IMR-90 (cell line): Measurements from ENCODE around the gene CDK10. TPM values are rescaled to one million over a fixed set of nuclear protein-coding genes. Genes with fewer than 3 reads are reported as not detected.

Experiments used
- ATAC-seq: fragments of 200-7000 bp; cut with Tn5 transposase; 2 replicates; pipeline ENCODE4 v1.9.1; 2020; ENCODE audit warnings: low read depth, mild to moderate bottlenecking, moderate library complexity
- BruUV-seq: library from RNA; stranded (reverse); fragments of 400-500 nt; replicated peaks from 2 replicates; lab custom pipeline; 2021; lab: Mats Ljungman, UMichigan
- CTCF ChIA-PET: fragments of 300-600 bp; formaldehyde crosslinking; extraction: SDS; loops from one replicate; lab custom pipeline; 2021; ENCODE audit warnings: antibody characterized with exemption; lab: Yijun Ruan, JAX
- POLR2A ChIA-PET: fragments of 300-600 bp; sonication (Branson Sonifier 250); formaldehyde crosslinking; loops from one replicate; lab custom pipeline; 2022; ENCODE audit warnings: antibody characterized with exemption; ENCODE audit not compliant: unreplicated experiment; lab: Charles Lee
- DNase-seq: peaks from one replicate; pipeline ENCODE4 v3.0.0; 2013
- H2AFZ ChIP-seq: replicated peaks from 2 replicates; pipeline ENCODE3; 2013; ENCODE audit warnings: low read length, mild to moderate bottlenecking; ENCODE audit not compliant: poor library complexity
- H2AK5ac ChIP-seq: 2 replicates; pipeline ENCODE4 v1.6.1; 2013; ENCODE audit warnings: low read depth, low read length, inconsistent platforms
- H2AK9ac ChIP-seq: replicated peaks from 2 replicates; pipeline ENCODE3; 2013; ENCODE audit warnings: mild to moderate bottlenecking, low read depth, low read length, moderate library complexity; ENCODE audit not compliant: poor library complexity
- H2BK120ac ChIP-seq: 2 replicates; pipeline ENCODE4 v1.6.1; 2013; ENCODE audit warnings: low read depth, low read length, inconsistent platforms
- H2BK15ac ChIP-seq: 3 replicates; pipeline ENCODE4 v1.6.1; 2013; ENCODE audit warnings: low read depth, low read length, inconsistent platforms
- H2BK20ac ChIP-seq: 2 replicates; pipeline ENCODE4 v1.6.1; 2013; ENCODE audit warnings: low read depth, mild to moderate bottlenecking, inconsistent platforms, low read length, moderate library complexity
- H2BK5ac ChIP-seq: 2 replicates; pipeline ENCODE4 v1.6.1; 2013; ENCODE audit warnings: mild to moderate bottlenecking, low read depth, low read length, inconsistent platforms; ENCODE audit not compliant: poor library complexity, severe bottlenecking
- H3K14ac ChIP-seq: replicated peaks from 2 replicates; pipeline ENCODE4 v1.6.1; 2013; ENCODE audit warnings: low read depth, low read length, inconsistent platforms
- H3K18ac ChIP-seq: 2 replicates; pipeline ENCODE4 v1.6.1; 2013; ENCODE audit warnings: low read depth, low read length, control low read depth
- H3K23ac ChIP-seq: 2 replicates; pipeline ENCODE4 v1.6.1; 2013; ENCODE audit warnings: low read depth, low read length, inconsistent platforms
- H3K27ac ChIP-seq: 2 replicates; pipeline ENCODE4 v1.5.1; 2013; ENCODE audit warnings: mild to moderate bottlenecking, control low read depth, low read length; ENCODE audit not compliant: insufficient read depth
- H3K27me3 ChIP-seq: 2 replicates; pipeline ENCODE4 v1.6.1; 2013; ENCODE audit warnings: low read length; ENCODE audit not compliant: control insufficient read depth, insufficient read depth
- H3K36me3 ChIP-seq: 2 replicates; pipeline ENCODE4 v1.6.1; 2013; ENCODE audit warnings: low read length, mixed read lengths; ENCODE audit not compliant: control insufficient read depth, insufficient read depth
- H3K4ac ChIP-seq: 2 replicates; pipeline ENCODE4 v1.6.1; 2013; ENCODE audit warnings: low read depth, low read length, inconsistent platforms
- H3K4me1 ChIP-seq: 2 replicates; pipeline ENCODE4 v1.6.1; 2013; ENCODE audit warnings: low read length, mixed read lengths; ENCODE audit not compliant: control insufficient read depth, insufficient read depth
- H3K4me2 ChIP-seq: 2 replicates; pipeline ENCODE4 v1.6.1; 2013; ENCODE audit warnings: low read depth, mild to moderate bottlenecking, control low read depth, low read length, moderate library complexity
- H3K4me3 ChIP-seq: 2 replicates; pipeline ENCODE4 v1.5.1; 2013; ENCODE audit warnings: low read depth, mild to moderate bottlenecking, control low read depth, low read length, moderate library complexity; ENCODE audit not compliant: insufficient read depth
- H3K56ac ChIP-seq: 2 replicates; pipeline ENCODE4 v1.6.1; 2013; ENCODE audit warnings: low read length, inconsistent platforms; ENCODE audit not compliant: insufficient read depth; ENCODE audit errors: extremely low read depth
- H3K79me1 ChIP-seq, 2 experiments: 2 replicates each; pipeline ENCODE4 v1.6.1; 2013; ENCODE audit warnings: low read length in 2 of 2, inconsistent platforms in 1 of 2, low read depth in 1 of 2
- H3K9ac ChIP-seq: 2 replicates; pipeline ENCODE4 v1.6.1; 2013; ENCODE audit warnings: low read depth, low read length, control low read depth
- H3K9me1 ChIP-seq: 2 replicates; pipeline ENCODE4 v1.6.1; 2013; ENCODE audit warnings: low read length, inconsistent platforms; ENCODE audit not compliant: insufficient read depth
- H3K9me3 ChIP-seq: 2 replicates; pipeline ENCODE4 v1.6.1; 2013; ENCODE audit warnings: low read length; ENCODE audit not compliant: control insufficient read depth, insufficient read depth
- H4K20me1 ChIP-seq: 2 replicates; pipeline ENCODE4 v1.6.1; 2013; ENCODE audit warnings: low read length, inconsistent platforms; ENCODE audit not compliant: insufficient read depth
- H4K5ac ChIP-seq: 2 replicates; pipeline ENCODE4 v1.6.1; 2013; ENCODE audit warnings: mild to moderate bottlenecking, low read depth, low read length, control low read depth
- H4K8ac ChIP-seq, 2 experiments: 2 replicates each; pipeline ENCODE4 v1.6.1; 2013; ENCODE audit warnings: low read depth in 2 of 2, low read length in 2 of 2, control low read depth in 1 of 2, inconsistent platforms in 1 of 2
- H4K91ac ChIP-seq: 2 replicates; pipeline ENCODE4 v1.6.1; 2013; ENCODE audit warnings: low read depth, low read length, inconsistent platforms; ENCODE audit not compliant: insufficient read depth
- BHLHE40 ChIP-seq: fragments of 150-350 bp; IDR thresholded peaks from 2 replicates; pipeline ENCODE4 v1.6.1; 2016; ENCODE audit warnings: mild to moderate bottlenecking, low read depth, low read length
- CEBPB ChIP-seq: IDR thresholded peaks from 2 replicates; pipeline ENCODE4 v1.6.1; 2012; ENCODE audit warnings: low read depth, low read length, improper control_type of control experiment
- CHD1 ChIP-seq: IDR thresholded peaks from 2 replicates; pipeline ENCODE4 v1.6.1; 2012; ENCODE audit warnings: low read depth, low read length, improper control_type of control experiment
- FOS ChIP-seq: fragments of 150-350 bp; IDR thresholded peaks from 2 replicates; pipeline ENCODE4 v1.6.1; 2016; ENCODE audit warnings: low read depth, low read length
- MAFK ChIP-seq: IDR thresholded peaks from 2 replicates; pipeline ENCODE4 v1.6.1; 2012; ENCODE audit warnings: low read depth, low read length, improper control_type of control experiment
- MAZ ChIP-seq: IDR thresholded peaks from 2 replicates; pipeline ENCODE4 v1.6.1; 2012; ENCODE audit warnings: low read depth, mild to moderate bottlenecking, low read length, improper control_type of control experiment, moderate library complexity, borderline replicate concordance
- NFE2L2 ChIP-seq: fragments of 150-350 bp; IDR thresholded peaks from 2 replicates; pipeline ENCODE4 v1.6.1; 2016; ENCODE audit warnings: low read depth, mild to moderate bottlenecking, low read length
- POLR2A ChIP-seq: IDR thresholded peaks from 2 replicates; pipeline ENCODE4 v1.6.1; 2012; ENCODE audit warnings: mild to moderate bottlenecking, low read depth, low read length
- RAD21 ChIP-seq: IDR thresholded peaks from 2 replicates; pipeline ENCODE4 v1.6.1; 2012; ENCODE audit warnings: low read length, improper control_type of control experiment
- RCOR1 ChIP-seq: IDR thresholded peaks from 2 replicates; pipeline ENCODE4 v1.6.1; 2012; ENCODE audit warnings: mild to moderate bottlenecking, low read length, improper control_type of control experiment; ENCODE audit not compliant: insufficient replicate concordance
- RFX5 ChIP-seq: IDR thresholded peaks from 2 replicates; pipeline ENCODE4 v1.8.0; 2012; ENCODE audit warnings: low read depth, mild to moderate bottlenecking, low read length, moderate library complexity
- SMC3 ChIP-seq: fragments of 150-350 bp; IDR thresholded peaks from 2 replicates; pipeline ENCODE4 v1.6.1; 2016; ENCODE audit warnings: low read depth, mild to moderate bottlenecking, antibody characterized with exemption, low read length, moderate library complexity
- WGBS, 2 experiments: methylation state at CpG; one replicate each; pipeline versions ENCODE4 v1.1.5 to v1.1.7; 2013; ENCODE audit warnings: missing lambda C conversion rate in 2 of 2; ENCODE audit not compliant: insufficient read length in 1 of 2; ENCODE audit errors: extremely low coverage in 2 of 2; 5-methylcytosine and 5-hydroxymethylcytosine counted together
- dilution Hi-C: fragments of 300-500 bp; cut with HindIII; formaldehyde crosslinking; loops from one replicate; pipeline ENCODE4 v1.14.3; 2018; ENCODE audit warnings: low sequenced_read_pairs; ENCODE audit not compliant: unreplicated experiment
- in situ Hi-C: fragments of 300-500 bp; cut with MboI; formaldehyde crosslinking; loops from 3 replicates; pipeline ENCODE4 v1.14.3; 2019; ENCODE audit warnings: low sequenced_read_pairs, inconsistent platforms, mixed read lengths
- intact Hi-C: fragments of 100-400 bp; cut with micrococcal nuclease; formaldehyde crosslinking; loops from 2 replicates; pipeline ENCODE4 v1.10.0; 2022
- polyA plus RNA-seq, 3 experiments: library from polyadenylated mRNA; depleted of rRNA; stranded (reverse); fragments of >200 nt; gene quantifications; 2 replicates each; pipeline ENCODE4 v1.2.3, GENCODE V29; 2012; ENCODE audit warnings: low replicate concordance in 1 of 3
- total RNA-seq: library from RNA; depleted of rRNA; stranded (reverse); fragments of >200 nt; gene quantifications from 2 replicates; pipeline ENCODE4 v1.2.3, GENCODE V29; 2012
- TF ChIP-seq, protein P1 (sequence below): fragments of 150-350 bp; IDR thresholded peaks from 2 replicates; pipeline ENCODE4 v1.6.1; 2017; ENCODE audit warnings: mild to moderate bottlenecking, antibody characterized with exemption, low read length, low read depth
- TF ChIP-seq, protein P2 (sequence below): fragments of 150-350 bp; IDR thresholded peaks from 2 replicates; pipeline ENCODE4 v1.6.1; 2016; ENCODE audit warnings: low read depth, mild to moderate bottlenecking, low read length, moderate library complexity, borderline replicate concordance
- TF ChIP-seq, protein P3 (sequence below): conservative IDR thresholded peaks from 2 replicates; pipeline ENCODE4 v1.5.1; 2012; ENCODE audit warnings: mild to moderate bottlenecking, low read depth, low read length, improper control_type of control experiment

CDK10 gene
- total and polyA plus RNA-seq, 2 of the 4 experiments (the other 2 are of a cell fraction), result 19.5 to 61.8 TPM

GRCh38 chr16:89693931-89694783 is 7.7 kb downstream of the CDK10 start:
- Histone ChIP-seq H3K79me1 (peaks cover 14 to 24% of the 10 kb centered on the region in 2 experiments), H3K4me2 (no peak overlapping the region), H3K23ac (no peak overlapping the region), H3K27ac (no peak overlapping the region), H3K36me3 (peaks cover 53% of the 10 kb centered on the region), H4K20me1 (peaks cover 16% of the 10 kb centered on the region; the same call in 1 of the 2 replicates), H3K4me1 (no peaks in the 10 kb centered on the region), H3K4ac (no peak overlapping the region), H2BK15ac (no peak overlapping the region), H2BK120ac (no peak overlapping the region), H2BK5ac (no peak overlapping the region), H4K91ac (no peak overlapping the region), H3K56ac (no peak overlapping the region), H2AK9ac (no peak overlapping the region), H3K14ac (no peak overlapping the region), H4K8ac (no peak overlapping the region), H2AFZ (no peak overlapping the region), H3K9me3 (no peaks in the 10 kb centered on the region), H3K9me1 (0 out of 2 replicates have a peak, but pooled peaks cover 2% of the 10 kb centered on the region), H3K27me3 (no peaks in the 10 kb centered on the region), H2BK20ac (no peak overlapping the region), H2AK5ac (no peak overlapping the region), H3K9ac (no peak overlapping the region), H3K18ac (no peak overlapping the region), H4K5ac (no peak overlapping the region), H3K4me3 (no peak overlapping the region)
- BruUV-seq, result no TSS peak
- dilution Hi-C loops, result no loop called here
- ChIA-PET POLR2A (no interaction called here), CTCF (no interaction called here)
- intact Hi-C loops, result no loop called here
- in situ Hi-C loops, result no loop called here
- WGBS, 2 experiments, result 96% methylated on average over 25 of the region's 32 CpGs; no CpG with 5 or more reads in 1 of the 2 experiments
- no peak for ATAC-seq
- DNase-seq, result no peak
- TF ChIP-seq BHLHE40 (no peak), CHD1 (no peak), NFE2L2 (no peak), RFX5 (no peak), FOS (no peak), MAZ (no peak), CEBPB (no peak), SMC3 (no peak), RAD21 (no peak), RCOR1 (no peak), POLR2A (no peak), MAFK (no peak)
- TF ChIP-seq, protein P1, sequence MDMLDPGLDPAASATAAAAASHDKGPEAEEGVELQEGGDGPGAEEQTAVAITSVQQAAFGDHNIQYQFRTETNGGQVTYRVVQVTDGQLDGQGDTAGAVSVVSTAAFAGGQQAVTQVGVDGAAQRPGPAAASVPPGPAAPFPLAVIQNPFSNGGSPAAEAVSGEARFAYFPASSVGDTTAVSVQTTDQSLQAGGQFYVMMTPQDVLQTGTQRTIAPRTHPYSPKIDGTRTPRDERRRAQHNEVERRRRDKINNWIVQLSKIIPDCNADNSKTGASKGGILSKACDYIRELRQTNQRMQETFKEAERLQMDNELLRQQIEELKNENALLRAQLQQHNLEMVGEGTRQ, result no peak
- TF ChIP-seq, protein P2, sequence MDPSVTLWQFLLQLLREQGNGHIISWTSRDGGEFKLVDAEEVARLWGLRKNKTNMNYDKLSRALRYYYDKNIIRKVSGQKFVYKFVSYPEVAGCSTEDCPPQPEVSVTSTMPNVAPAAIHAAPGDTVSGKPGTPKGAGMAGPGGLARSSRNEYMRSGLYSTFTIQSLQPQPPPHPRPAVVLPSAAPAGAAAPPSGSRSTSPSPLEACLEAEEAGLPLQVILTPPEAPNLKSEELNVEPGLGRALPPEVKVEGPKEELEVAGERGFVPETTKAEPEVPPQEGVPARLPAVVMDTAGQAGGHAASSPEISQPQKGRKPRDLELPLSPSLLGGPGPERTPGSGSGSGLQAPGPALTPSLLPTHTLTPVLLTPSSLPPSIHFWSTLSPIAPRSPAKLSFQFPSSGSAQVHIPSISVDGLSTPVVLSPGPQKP, result no peak
- TF ChIP-seq, protein P3, sequence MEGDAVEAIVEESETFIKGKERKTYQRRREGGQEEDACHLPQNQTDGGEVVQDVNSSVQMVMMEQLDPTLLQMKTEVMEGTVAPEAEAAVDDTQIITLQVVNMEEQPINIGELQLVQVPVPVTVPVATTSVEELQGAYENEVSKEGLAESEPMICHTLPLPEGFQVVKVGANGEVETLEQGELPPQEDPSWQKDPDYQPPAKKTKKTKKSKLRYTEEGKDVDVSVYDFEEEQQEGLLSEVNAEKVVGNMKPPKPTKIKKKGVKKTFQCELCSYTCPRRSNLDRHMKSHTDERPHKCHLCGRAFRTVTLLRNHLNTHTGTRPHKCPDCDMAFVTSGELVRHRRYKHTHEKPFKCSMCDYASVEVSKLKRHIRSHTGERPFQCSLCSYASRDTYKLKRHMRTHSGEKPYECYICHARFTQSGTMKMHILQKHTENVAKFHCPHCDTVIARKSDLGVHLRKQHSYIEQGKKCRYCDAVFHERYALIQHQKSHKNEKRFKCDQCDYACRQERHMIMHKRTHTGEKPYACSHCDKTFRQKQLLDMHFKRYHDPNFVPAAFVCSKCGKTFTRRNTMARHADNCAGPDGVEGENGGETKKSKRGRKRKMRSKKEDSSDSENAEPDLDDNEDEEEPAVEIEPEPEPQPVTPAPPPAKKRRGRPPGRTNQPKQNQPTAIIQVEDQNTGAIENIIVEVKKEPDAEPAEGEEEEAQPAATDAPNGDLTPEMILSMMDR, result no peak
